ENCODE data around the gene LRRC56. TPM values are rescaled to one million over a fixed set of nuclear protein-coding genes. Genes with fewer than 3 reads are reported as not detected.

The LRRC56 gene
- total RNA-seq, 3 donors from 2014 or later: 1.5 to 5.2 (median 4.8) TPM

DNA sequence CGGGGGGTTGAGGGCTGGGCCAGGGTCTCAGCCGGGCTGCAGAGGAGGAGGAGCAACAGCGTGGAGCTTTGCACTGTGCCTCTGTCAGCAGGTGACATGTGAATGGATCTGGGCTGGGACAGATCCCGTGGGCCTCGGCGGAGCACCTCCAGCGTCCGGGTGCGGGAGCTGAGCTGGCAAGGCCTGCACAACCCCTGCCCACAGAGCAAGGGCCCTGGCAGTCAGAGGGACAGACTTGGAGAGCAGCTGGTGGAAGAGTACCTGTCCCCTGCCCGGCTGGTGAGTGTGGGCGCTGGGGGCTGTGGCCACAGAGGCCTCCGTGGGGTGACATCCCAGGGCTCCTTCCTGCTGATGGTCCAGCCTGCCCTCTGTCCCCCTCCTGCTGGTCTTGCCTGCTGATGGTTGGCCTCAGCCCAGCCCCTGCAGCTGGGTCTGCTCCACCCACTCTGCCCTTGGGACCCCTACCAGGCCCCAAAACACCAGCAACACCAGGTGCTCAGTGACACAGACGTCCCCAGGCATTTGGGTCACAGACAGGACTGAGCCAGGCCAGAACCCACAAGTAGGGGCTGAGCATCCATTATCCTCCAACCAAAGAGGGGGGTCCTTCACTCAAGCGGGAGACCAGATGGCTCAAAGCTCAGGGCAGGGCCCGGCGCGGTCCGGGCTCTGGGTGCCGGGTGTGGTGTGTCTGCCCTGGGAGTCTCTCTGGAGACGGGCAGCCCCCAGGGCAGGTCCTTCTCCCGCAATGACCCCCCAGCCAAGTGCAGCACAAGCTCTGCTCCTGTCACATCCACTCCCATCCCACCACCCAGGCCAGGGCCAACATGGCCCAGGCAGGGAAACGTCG lies 3.5 kb downstream of the LRRC56 start:
- intact Hi-C loops (cut with DNase I, micrococcal nuclease): no loop called here
- no peaks in the 10 kb centered on the region for H3K9me3 ChIP-seq
- no peak overlapping the region for H3K4me3 ChIP-seq
- DNase-seq (peak; percentile 3 to 54 (median 30)), ATAC-seq (no peak)
- H3K36me3 ChIP-seq (ENCODE audit: low read depth): no peaks in the 10 kb centered on the region
- peaks cover 14% of the 10 kb centered on the region for H3K4me1 ChIP-seq (ENCODE audit: low read depth)
- TF ChIP-seq, protein P1, sequence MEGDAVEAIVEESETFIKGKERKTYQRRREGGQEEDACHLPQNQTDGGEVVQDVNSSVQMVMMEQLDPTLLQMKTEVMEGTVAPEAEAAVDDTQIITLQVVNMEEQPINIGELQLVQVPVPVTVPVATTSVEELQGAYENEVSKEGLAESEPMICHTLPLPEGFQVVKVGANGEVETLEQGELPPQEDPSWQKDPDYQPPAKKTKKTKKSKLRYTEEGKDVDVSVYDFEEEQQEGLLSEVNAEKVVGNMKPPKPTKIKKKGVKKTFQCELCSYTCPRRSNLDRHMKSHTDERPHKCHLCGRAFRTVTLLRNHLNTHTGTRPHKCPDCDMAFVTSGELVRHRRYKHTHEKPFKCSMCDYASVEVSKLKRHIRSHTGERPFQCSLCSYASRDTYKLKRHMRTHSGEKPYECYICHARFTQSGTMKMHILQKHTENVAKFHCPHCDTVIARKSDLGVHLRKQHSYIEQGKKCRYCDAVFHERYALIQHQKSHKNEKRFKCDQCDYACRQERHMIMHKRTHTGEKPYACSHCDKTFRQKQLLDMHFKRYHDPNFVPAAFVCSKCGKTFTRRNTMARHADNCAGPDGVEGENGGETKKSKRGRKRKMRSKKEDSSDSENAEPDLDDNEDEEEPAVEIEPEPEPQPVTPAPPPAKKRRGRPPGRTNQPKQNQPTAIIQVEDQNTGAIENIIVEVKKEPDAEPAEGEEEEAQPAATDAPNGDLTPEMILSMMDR (IDR thresholded peaks at IDR 0.05): no peak

DNA sequence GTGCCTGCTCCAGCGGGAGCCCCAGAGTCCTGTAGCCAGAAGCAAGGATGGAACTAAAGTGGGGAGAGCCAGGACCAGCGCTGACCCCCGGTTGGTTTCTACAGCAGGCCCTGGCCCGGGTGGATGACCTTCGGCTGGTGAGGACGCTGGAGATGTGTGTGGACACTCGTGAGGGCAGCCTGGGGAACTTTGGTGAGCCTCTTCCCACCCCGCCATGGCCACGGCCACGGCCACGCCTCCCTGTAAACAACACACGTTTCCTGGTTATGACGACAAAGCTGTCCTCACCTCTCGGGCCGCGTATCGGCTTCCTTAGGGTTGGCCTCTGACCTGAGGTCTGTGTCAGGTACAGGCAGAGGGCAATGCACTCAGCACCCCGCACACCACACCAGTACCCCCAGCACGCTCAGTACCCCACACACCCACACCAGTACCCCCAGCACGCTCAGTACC lies 4.1 kb downstream of the LRRC56 start:
- ATAC-seq (no peak), DNase-seq (peak; percentile 23 to 66 (median 61))
- H3K36me3 ChIP-seq (ENCODE audit: low read depth): no peaks in the 10 kb centered on the region
- H3K4me3 ChIP-seq: no peak overlapping the region
- no peaks in the 10 kb centered on the region for H3K9me3 ChIP-seq
- H3K4me1 ChIP-seq (ENCODE audit: low read depth): peaks cover 14% of the 10 kb centered on the region
- TF ChIP-seq, protein P1 (IDR thresholded peaks at IDR 0.05): no peak
- intact Hi-C loops (cut with DNase I, micrococcal nuclease): no loop called here

DNA sequence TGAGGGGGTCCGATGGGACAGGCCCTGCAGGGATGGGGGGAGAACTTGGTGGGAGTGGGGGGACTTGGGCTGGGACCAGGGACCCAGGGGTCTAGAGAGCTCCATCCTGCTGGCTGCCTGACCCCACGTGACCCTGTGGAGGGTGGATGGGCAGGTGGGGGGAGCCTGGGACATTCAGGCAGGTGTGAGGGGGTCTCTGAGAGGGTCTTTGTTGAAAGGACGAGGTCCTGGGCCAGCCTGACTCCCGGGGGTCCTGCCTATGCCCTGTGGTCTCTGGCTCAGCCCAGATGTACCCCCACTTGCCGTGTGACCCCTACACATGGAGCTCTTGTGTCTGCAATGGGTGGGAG lies 7.5 kb downstream of the LRRC56 start:
- H3K9me3 ChIP-seq: no peaks in the 10 kb centered on the region
- H3K36me3 ChIP-seq (ENCODE audit: low read depth): no peaks in the 10 kb centered on the region
- no peak for ATAC-seq
- peak in 1 of 3 donors; percentile 1 for DNase-seq
- peaks cover 5% of the 10 kb centered on the region for H3K4me1 ChIP-seq (ENCODE audit: low read depth)
- TF ChIP-seq, protein P1 (IDR thresholded peaks at IDR 0.05): no peak
- no peak overlapping the region for H3K4me3 ChIP-seq
- intact Hi-C loops (cut with DNase I, micrococcal nuclease): no loop called here

DNA sequence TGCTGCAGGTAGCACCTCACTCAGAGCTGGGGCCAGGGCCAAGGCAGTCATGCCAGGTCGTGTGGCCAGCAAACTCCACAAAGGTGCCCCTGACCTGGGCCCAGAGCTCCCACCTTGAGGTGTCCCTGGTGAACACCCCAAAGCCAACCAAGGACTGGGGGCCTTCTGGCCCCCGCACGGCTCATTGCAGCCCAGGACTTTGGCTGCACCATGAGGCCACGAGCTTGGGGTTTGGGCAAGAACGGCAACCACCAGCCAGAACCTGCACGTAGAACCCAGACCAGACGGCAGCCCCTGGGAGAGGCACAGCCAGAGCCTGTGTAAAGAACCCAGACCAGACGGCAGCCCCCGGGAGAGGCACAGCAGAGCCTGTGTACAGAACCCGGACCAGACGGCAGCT lies 7.8 kb downstream of the LRRC56 start:
- TF ChIP-seq, protein P1 (IDR thresholded peaks at IDR 0.05): no peak
- H3K4me3 ChIP-seq: no peak overlapping the region
- H3K9me3 ChIP-seq: no peaks in the 10 kb centered on the region
- H3K36me3 ChIP-seq (ENCODE audit: low read depth): no peaks in the 10 kb centered on the region
- intact Hi-C loops (cut with DNase I, micrococcal nuclease): no loop called here
- peak in 1 of 3 donors; percentile 21 for DNase-seq
- peaks cover 5% of the 10 kb centered on the region for H3K4me1 ChIP-seq (ENCODE audit: low read depth)
- no peak for ATAC-seq

DNA sequence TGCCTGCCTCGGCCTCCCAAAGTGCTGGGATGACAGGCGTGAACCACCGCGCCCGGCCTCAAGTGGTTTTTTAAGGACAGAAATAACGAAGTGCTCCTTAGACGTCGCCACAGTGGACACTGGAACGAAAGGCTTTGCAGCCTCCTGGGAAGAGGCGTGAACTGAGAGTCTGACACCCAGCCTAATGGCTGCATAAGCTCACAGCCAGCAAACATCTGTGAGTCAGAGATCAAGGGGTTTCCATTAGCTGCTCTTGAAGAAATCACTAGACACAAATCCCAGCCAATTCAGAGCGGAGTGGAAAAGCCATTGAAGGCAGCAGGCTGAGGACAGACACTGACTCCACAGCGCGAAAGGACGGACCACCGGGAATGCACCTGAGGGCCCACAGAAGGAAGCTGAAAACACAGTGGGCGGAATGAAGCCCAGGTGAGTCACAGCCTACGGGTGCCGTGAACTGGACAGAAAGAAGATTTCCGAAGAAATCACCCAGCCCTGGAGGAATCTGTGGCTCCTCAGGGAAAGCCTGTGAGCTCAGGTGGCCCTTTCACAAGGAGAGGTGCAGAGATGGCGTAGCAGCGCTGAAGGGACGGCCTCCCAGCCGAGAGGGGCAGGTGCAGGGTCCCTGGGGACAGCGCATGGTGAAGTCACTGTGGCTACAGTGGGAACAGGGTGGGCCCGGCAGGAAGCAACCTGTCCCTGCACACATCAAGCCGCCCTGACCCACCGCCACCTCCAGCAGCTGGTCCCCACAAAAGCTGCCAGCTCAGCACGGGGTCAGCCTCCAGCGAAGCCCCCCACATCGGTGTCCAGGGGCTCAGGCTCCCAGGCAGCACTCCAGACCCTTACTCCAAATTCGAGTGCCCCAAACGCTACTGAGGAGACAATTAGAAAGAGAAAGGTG lies 11.6 kb downstream of the LRRC56 start:
- TF ChIP-seq, protein P1 (IDR thresholded peaks at IDR 0.05): no peak
- Histone ChIP-seq H3K4me1 (ENCODE audit: low read depth) (peaks cover 7% of the 10 kb centered on the region), H3K9me3 (no peaks in the 10 kb centered on the region), H3K4me3 (no peak overlapping the region), H3K36me3 (ENCODE audit: low read depth) (no peaks in the 10 kb centered on the region)
- intact Hi-C loops (cut with DNase I, micrococcal nuclease): no loop called here
- peak in 2 of 3 donors; percentile 20 to 48 for DNase-seq
- no peak for ATAC-seq

Data from mucosa of descending colon (tissue), 3 donors.